CD4-positive, alpha-beta T cell treated with Interleukin-10 for 1 hour (primary cell): ENCODE results near the gene GRM2.

Experiments
- DNase-seq: peaks from one replicate; pipeline ENCODE4 v3.0.0-alpha.2; 2020

Gene GRM2

GRCh38 chr3:51706021-51706485, 815 bp upstream of the GRM2 start:
- DNase-seq = no peak

DNA sequence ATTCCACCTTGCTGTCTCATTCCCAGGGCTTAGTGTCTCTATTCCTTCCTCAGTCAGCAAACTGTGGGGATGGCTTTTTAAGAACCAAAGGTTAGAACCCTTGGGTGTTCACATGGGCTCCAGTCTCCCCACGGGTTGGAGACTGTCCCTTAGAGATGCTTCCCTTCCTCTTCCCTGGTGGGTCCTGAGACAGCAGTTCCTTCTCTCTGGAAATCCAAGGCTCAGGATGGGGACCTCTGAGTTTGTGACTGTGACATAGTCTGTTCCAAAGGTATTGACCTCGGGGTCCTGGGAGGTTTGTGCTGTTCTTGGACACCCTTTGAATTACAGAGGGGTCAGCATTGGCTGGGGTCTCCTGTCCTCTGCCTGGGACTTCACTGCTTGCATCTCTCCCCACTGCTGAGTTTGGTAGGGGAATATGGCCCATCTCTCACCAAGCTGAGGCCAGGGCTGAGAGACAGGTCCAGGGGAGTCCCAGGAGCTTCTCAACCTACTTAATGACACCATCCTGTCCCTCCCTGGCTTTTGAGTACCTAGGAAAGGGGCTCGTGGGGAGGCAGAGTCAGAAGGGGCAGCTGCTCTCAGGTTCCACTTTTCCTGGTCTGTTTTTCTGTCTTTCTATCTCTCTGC, 1.5 kb downstream of the GRM2 start:
- no peak for DNase-seq

DNA sequence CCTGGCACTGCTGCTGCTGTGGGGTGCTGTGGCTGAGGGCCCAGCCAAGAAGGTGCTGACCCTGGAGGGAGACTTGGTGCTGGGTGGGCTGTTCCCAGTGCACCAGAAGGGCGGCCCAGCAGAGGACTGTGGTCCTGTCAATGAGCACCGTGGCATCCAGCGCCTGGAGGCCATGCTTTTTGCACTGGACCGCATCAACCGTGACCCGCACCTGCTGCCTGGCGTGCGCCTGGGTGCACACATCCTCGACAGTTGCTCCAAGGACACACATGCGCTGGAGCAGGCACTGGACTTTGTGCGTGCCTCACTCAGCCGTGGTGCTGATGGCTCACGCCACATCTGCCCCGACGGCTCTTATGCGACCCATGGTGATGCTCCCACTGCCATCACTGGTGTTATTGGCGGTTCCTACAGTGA, 2.1 kb downstream of the GRM2 start:
- no peak for DNase-seq

DNA sequence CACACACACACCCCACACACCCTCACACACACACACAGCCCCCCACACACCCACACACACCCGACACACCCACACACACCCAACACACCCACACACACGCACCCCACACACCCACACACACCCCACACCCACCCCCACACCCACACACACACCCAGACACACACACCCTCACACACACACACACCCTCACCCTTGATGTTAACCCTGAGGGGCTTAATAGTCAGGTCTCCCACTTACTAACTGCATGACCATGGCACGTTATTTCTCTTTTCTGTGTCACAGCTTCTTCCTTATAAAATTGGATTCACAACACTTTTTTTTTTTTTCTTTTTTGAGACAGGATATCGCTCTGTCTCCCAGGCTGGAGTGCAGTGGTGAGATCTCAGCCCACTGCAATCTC, 2.8 kb downstream of the GRM2 start:
- DNase-seq = no peak

GRCh38 chr3:51710631-51711351, 3.9 kb downstream of the GRM2 start:
- DNase-seq = no peak

DNA sequence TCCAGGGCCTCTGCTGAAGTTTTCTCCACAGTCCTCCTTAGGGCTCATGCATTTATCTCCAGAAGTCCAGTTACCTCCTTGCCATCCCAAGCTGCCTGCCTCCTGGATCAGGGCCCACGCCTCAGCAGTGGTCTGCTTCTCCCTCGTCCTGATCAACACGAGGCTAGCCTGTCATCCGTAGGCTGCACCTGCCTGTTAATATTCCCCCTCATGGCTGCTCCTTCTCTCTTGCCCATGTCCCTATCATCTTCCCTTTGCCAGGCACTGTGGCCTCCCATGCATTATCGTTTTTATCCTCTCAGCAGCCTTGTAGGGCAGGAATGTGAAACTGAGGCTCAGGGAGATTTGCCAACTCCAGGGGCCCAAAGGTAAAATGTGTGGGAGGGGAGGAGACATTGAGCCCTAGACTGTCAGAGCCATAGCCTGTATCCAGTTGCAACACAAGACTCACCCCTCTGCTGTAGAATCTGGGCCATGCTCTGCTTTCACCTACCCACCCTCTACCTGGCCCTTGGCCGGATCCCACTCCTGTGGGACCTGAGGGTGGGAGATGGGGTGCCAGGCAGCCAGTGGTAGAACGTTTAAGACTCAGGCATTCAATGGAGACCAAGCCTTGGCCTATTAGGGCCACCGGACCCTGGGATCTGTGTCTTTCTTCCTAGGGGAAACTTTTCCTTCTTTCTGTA, 4.6 kb downstream of the GRM2 start:
- DNase-seq = no peak

GRCh38 chr3:51712038-51712420, 5.2 kb downstream of the GRM2 start:
- no peak for DNase-seq

DNA sequence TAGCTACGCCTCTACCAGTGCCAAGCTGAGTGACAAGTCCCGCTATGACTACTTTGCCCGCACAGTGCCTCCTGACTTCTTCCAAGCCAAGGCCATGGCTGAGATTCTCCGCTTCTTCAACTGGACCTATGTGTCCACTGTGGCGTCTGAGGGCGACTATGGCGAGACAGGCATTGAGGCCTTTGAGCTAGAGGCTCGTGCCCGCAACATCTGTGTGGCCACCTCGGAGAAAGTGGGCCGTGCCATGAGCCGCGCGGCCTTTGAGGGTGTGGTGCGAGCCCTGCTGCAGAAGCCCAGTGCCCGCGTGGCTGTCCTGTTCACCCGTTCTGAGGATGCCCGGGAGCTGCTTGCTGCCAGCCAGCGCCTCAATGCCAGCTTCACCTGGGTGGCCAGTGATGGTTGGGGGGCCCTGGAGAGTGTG, 5.7 kb downstream of the GRM2 start:
- DNase-seq = no peak

DNA sequence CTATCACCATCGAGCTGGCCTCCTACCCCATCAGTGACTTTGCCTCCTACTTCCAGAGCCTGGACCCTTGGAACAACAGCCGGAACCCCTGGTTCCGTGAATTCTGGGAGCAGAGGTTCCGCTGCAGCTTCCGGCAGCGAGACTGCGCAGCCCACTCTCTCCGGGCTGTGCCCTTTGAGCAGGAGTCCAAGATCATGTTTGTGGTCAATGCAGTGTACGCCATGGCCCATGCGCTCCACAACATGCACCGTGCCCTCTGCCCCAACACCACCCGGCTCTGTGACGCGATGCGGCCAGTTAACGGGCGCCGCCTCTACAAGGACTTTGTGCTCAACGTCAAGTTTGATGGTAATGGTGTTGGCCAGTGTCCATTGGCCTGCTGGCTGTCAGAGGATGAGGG, 6.1 kb downstream of the GRM2 start:
- no peak for DNase-seq

DNA sequence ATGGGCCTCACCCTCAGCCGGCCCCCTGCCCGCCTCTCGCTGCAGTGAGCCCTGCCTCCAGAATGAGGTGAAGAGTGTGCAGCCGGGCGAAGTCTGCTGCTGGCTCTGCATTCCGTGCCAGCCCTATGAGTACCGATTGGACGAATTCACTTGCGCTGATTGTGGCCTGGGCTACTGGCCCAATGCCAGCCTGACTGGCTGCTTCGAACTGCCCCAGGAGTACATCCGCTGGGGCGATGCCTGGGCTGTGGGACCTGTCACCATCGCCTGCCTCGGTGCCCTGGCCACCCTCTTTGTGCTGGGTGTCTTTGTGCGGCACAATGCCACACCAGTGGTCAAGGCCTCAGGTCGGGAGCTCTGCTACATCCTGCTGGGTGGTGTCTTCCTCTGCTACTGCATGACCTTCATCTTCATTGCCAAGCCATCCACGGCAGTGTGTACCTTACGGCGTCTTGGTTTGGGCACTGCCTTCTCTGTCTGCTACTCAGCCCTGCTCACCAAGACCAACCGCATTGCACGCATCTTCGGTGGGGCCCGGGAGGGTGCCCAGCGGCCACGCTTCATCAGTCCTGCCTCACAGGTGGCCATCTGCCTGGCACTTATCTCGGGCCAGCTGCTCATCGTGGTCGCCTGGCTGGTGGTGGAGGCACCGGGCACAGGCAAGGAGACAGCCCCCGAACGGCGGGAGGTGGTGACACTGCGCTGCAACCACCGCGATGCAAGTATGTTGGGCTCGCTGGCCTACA, 8.5 kb downstream of the GRM2 start:
- no peak for DNase-seq

DNA sequence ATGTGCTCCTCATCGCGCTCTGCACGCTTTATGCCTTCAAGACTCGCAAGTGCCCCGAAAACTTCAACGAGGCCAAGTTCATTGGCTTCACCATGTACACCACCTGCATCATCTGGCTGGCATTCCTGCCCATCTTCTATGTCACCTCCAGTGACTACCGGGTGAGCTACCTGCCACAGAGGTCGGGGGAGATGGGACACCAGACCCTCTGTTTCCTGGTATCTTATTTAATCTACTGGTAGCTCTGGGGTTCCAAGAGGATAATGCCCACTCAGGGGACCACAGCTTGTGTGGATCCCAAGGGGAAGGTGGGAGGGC, 9.1 kb downstream of the GRM2 start:
- no peak for DNase-seq

GRCh38 chr3:51716805-51717204, 9.9 kb downstream of the GRM2 start:
- no peak for DNase-seq

GRCh38 chr3:51717446-51717845, 10.6 kb downstream of the GRM2 start:
- DNase-seq = no peak

- no peak for DNase-seq
Measured at GRCh38 chr3:51717947-51718346, 11.1 kb downstream of the GRM2 start.

GRCh38 chr3:51718547-51719409, 11.9 kb downstream of the GRM2 start:
- DNase-seq = peak; percentile 60

DNA sequence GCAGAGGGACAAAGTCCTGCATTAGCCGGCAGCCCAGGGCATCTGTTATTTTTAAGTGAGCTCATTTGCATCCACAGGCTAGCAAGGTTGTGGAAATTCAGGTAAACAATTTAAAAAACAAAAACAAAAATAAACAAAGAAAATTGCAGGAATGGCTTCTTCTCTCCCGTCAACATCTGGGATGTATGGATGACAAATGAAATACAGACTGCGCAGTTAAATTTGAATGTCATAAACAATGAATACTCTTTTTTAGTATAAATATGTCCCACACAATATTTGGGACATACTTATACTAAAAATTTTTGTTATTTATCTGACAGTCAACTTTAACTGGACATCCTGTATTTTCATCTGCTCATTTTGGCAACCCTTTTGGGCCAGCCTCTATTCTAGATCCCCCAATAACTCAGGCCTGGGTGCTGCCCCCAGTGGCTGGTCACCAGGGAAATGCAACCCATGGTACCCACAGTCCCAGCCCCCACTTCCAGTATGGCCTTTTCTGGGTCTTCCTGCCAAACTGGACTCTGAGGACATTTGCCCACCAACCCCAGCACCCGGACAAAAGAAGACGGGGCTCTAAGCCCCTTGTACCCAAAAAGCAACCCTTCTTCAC, 12.7 kb downstream of the GRM2 start:
- DNase-seq = no peak

DNA sequence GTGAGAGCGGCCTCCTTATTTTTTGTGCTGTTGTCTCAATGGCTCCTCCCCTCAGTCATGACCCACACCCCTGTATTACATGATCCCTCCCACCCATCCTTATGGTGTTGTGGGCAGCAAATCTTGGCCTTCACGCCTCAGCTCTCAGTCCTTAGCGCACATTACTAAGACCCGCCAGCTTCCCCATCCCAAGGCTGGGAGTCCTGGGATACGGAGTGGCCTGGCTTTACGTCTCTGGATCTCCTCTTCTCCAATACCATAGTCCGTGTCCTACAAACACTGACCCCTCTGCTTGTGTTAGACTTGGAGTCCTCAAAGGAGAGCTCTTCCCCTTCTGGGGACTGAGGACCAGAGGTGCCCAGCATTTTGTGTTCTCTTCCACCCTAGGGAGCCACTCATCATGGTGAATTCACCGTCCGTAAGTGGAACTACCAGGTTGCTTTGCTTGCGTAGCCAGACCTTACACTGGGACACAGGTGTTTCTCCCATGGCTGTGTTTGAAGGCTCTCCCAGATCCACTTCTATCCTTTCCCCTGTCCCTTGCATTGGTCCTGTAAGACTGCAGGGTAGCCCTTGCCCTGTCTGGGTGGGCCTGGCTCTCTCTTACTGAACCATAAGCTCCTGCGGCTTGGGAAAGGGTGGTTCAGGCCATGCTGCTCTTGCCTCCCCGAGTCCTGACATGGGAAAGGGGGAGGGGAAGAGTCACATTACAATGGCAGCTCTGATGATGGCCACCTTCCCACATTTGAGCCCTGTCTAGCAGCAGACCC, 13.6 kb downstream of the GRM2 start:
- DNase-seq = no peak

DNA sequence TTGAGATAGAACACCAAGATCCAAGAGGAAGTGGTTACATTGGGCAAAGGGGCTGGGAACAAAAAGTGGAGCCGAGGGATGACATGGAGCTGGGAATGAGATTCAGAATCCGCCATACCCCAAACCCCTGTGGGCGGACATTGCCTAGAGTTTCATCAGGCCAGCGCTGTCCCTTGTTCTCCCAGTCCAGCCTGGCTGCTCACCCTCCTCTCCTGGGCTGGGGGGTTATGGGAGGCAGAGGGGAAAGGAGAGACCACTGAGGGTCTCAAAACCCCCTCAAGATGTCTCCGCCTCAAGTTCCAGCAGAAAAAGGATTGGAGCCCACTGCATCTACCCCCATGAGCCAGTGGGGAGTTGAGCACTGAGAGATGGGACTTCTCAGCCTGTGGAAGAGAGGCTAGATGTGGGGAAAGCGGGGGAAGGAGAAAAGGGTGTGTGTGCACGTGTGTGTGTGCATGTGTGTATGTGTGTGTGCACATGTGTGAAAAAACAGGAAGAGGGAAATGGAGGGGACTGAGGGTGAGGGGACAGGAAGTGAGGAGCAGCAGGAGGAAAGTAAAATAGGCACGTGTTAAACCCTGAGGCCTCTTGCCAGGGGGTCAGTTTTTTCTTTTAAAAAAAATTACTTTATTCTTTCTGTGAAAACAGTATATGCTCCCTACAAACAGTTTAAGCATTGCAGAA, 14.3 kb downstream of the GRM2 start:
- DNase-seq = no peak

DNA sequence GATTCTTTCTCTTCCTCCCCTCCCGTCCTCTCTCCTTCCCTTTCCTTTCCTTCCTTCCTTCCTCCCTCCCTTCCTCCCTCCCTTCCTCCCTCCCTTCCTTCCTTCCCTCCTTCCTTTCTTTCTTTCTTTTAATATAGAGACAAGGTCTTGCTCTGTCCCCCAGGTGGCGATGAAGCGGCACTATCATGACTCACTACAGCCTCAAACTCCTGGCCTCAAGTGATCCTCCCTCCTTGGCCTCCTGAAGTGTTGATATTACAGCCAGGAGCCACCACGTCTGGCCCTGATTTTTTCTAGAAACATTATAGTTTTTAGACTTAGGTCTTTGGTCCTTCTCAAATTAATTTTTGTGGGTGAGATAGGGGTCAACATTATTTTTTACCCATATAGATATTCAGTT, 15.5 kb downstream of the GRM2 start:
- DNase-seq = no peak

DNA sequence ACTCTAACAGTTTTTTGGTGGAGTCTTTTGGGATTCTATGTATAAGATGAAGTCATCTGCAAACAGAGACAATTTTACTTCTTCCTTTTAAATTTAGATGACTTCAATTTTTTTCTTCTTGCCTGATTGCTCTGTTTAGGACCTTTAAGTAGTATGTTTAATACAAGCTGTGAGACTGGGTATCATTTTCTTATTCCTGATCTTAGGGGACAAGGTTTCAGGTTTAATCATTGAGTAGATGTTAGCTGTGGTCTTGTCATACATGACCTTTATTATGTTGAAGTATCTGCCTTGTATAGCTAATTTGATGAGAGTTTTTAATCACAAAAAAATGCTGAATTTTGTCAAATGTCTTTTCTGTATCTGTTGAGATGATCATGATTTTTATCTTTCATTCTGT, 20.6 kb downstream of the GRM2 start:
- DNase-seq = no peak
